GM06990 (cell line): ENCODE data around the gene LRP1.

Experiments
- DNase-seq: peaks from one replicate; pipeline ENCODE4 v3.0.0-alpha.2; 2011; ENCODE audit not compliant: insufficient read length; ENCODE audit errors: extremely low read depth
- H3K27me3 ChIP-seq: replicated peaks from 2 replicates; pipeline ENCODE4 v1.6.0; 2011; ENCODE audit warnings: low read length; ENCODE audit not compliant: control insufficient read depth, insufficient read depth
- H3K36me3 ChIP-seq: 2 replicates; pipeline ENCODE4 v1.5.1; 2011; ENCODE audit warnings: low read length; ENCODE audit not compliant: control insufficient read depth, insufficient read depth
- H3K4me3 ChIP-seq: replicated peaks from 2 replicates; pipeline ENCODE4 v1.5.1; 2011; ENCODE audit warnings: low read depth, mild to moderate bottlenecking, control low read depth, low read length
- CTCF ChIP-seq: IDR thresholded peaks from 2 replicates; pipeline ENCODE4 v1.5.1; 2011; ENCODE audit warnings: low read length, control low read depth, mild to moderate bottlenecking, inconsistent platforms; ENCODE audit not compliant: insufficient read depth, poor library complexity, severe bottlenecking

LRP1 gene

DNA sequence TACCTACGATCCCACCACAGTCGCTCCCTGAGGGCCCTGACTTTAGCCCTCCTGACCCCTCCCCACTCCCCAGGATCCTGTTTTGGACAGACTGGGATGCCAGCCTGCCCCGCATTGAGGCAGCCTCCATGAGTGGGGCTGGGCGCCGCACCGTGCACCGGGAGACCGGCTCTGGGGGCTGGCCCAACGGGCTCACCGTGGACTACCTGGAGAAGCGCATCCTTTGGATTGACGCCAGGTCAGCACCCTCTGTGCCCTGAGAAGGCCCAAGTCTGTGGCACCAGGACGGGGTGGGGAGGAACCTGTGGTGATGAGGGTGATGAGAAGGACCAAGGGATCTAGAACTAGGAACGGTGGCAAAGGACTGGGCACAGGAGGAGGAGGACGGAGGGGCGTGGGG lies 49.1 kb downstream of the LRP1 start:
- DNase-seq = no peak
- no peaks in the 10 kb centered on the region; the same call in 1 of the 2 replicates for H3K27me3 ChIP-seq
- no peak for TF ChIP-seq CTCF
- H3K4me3 ChIP-seq = no peak overlapping the region
- no peaks in the 10 kb centered on the region for H3K36me3 ChIP-seq

GRCh38 chr12:57178213-57178612 lies 49.9 kb downstream of the LRP1 start:
- Histone ChIP-seq H3K36me3 (no peaks in the 10 kb centered on the region), H3K27me3 (no peaks in the 10 kb centered on the region; the same call in 1 of the 2 replicates), H3K4me3 (no peak overlapping the region)
- no peak for DNase-seq
- no peak for TF ChIP-seq CTCF

DNA sequence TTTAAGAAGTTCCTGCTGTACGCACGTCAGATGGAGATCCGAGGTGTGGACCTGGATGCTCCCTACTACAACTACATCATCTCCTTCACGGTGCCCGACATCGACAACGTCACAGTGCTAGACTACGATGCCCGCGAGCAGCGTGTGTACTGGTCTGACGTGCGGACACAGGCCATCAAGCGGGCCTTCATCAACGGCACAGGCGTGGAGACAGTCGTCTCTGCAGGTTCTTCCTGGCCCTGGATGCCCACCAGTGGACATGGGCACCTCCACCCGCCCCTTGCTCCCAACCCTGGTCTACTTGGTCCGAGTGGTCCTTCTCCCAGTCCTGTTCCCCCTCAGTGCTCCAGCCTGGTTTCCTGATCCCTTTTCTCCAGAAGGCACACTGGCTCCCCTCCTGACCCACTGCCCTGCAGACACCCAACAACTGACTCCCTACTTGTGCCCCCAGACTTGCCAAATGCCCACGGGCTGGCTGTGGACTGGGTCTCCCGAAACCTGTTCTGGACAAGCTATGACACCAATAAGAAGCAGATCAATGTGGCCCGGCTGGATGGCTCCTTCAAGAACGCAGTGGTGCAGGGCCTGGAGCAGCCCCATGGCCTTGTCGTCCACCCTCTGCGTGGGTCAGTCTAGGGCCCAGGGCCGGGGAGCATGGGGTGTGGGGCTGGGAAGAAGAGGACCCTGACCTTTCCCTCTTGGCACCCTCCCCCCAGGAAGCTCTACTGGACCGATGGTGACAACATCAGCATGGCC lies 51.2 kb downstream of the LRP1 start:
- no peak for DNase-seq
- H3K27me3 ChIP-seq = no peaks in the 10 kb centered on the region; the same call in 1 of the 2 replicates
- no peak overlapping the region for H3K4me3 ChIP-seq
- no peak for TF ChIP-seq CTCF
- no peaks in the 10 kb centered on the region for H3K36me3 ChIP-seq

- no peak for DNase-seq
- Histone ChIP-seq H3K36me3 (no peaks in the 10 kb centered on the region), H3K27me3 (peaks cover 1% of the 10 kb centered on the region; the same call in 1 of the 2 replicates), H3K4me3 (no peak overlapping the region)
- TF ChIP-seq CTCF = no peak
Observed at GRCh38 chr12:57180321-57180989, 52.2 kb downstream of the LRP1 start.

GRCh38 chr12:57181072-57181471 lies 52.8 kb downstream of the LRP1 start:
- no peak overlapping the region for H3K4me3 ChIP-seq
- peaks cover 1% of the 10 kb centered on the region; the same call in 1 of the 2 replicates for H3K27me3 ChIP-seq
- no peak for TF ChIP-seq CTCF
- no peak for DNase-seq
- no peaks in the 10 kb centered on the region for H3K36me3 ChIP-seq
